HepG2 (cell line): ENCODE data around the gene ITIH1. TPM values are rescaled to one million over a fixed set of nuclear protein-coding genes. Genes with fewer than 3 reads are reported as not detected.

Experiments used
- CAMTA2 ChIP-seq: sonication (generic); formaldehyde crosslinking; IDR thresholded peaks from 2 replicates; pipeline ENCODE4 v1.4.0; 2020; ENCODE audit warnings: mild to moderate bottlenecking, missing genetic modification reagents, borderline replicate concordance
- KDM4B ChIP-seq: sonication (generic); formaldehyde crosslinking; IDR thresholded peaks from 2 replicates; pipeline ENCODE4 v1.4.0; 2020; ENCODE audit warnings: missing genetic modification reagents
- MEIS2 ChIP-seq: sonication (generic); formaldehyde crosslinking; IDR thresholded peaks from 2 replicates; pipeline ENCODE4 v1.9.0; 2021; ENCODE audit warnings: mild to moderate bottlenecking, missing genetic modification reagents
- PHB2 ChIP-seq: fragments of 450-650 bp; IDR thresholded peaks from 2 replicates; pipeline ENCODE4 v1.6.1; 2018; ENCODE audit not compliant: partially characterized antibody
- TMF1 ChIP-seq: sonication (generic); formaldehyde crosslinking; IDR thresholded peaks from 2 replicates; pipeline ENCODE4 v1.8.1; 2022; ENCODE audit warnings: low read depth, missing genetic modification reagents
- ZBTB42 ChIP-seq: sonication (generic); formaldehyde crosslinking; IDR thresholded peaks from 2 replicates; pipeline ENCODE4 v1.5.0; 2020; ENCODE audit warnings: mild to moderate bottlenecking, missing genetic modification reagents
- ZFP36L2 ChIP-seq: sonication (generic); formaldehyde crosslinking; IDR thresholded peaks from 2 replicates; pipeline ENCODE4 v1.4.0; 2020; ENCODE audit warnings: missing genetic modification reagents
- ZKSCAN8 ChIP-seq: IDR thresholded peaks from 2 replicates; pipeline ENCODE4 v1.6.1; 2016; ENCODE audit warnings: borderline replicate concordance, missing genetic modification reagents, missing compliant biosample characterization
- ZNF20 ChIP-seq: sonication (generic); formaldehyde crosslinking; IDR thresholded peaks from 2 replicates; pipeline ENCODE4 v1.4.0; 2020; ENCODE audit warnings: mild to moderate bottlenecking, moderate library complexity, missing genetic modification reagents
- ZNF557 ChIP-seq: sonication (generic); formaldehyde crosslinking; IDR thresholded peaks from 2 replicates; pipeline ENCODE4 v1.4.0; 2020; ENCODE audit warnings: missing genetic modification reagents
- ZNF562 ChIP-seq: sonication (generic); formaldehyde crosslinking; IDR thresholded peaks from 2 replicates; pipeline ENCODE4 v1.8.0; 2022; ENCODE audit warnings: missing genetic modification reagents, borderline replicate concordance
- ZNF713 ChIP-seq: sonication (generic); formaldehyde crosslinking; IDR thresholded peaks from 2 replicates; pipeline ENCODE4 v1.4.0; 2020; ENCODE audit warnings: mild to moderate bottlenecking, missing genetic modification reagents
- ZNF766 ChIP-seq: sonication (generic); formaldehyde crosslinking; IDR thresholded peaks from 2 replicates; pipeline ENCODE4 v1.5.0; 2020; ENCODE audit warnings: missing genetic modification reagents, borderline replicate concordance
- polyA plus RNA-seq, 8 experiments: library from polyadenylated mRNA; depleted of rRNA in 3 of 8; stranded (reverse) in 7 of 8; unstranded in 1 of 8; fragments of >200 nt; fragmentation: Illumina TruSeq in 4 of 8; extraction: Trizol in 4 of 8; gene quantifications; 2 replicates each; pipeline versions ENCODE4 v1.2.1 to v1.2.3, GENCODE V29; 2011 to 2016; ENCODE audit warnings: low read depth in 4 of 8, missing spikeins in 1 of 8, mixed read lengths in 1 of 8; ENCODE audit not compliant: insufficient read depth in 1 of 8
- total RNA-seq, 5 experiments: library from RNA; depleted of rRNA; stranded (reverse); fragments of >200 nt; fragmentation: Illumina TruSeq; extraction: Trizol; gene quantifications; 2 replicates each; pipeline ENCODE4 v1.2.3, GENCODE V29; 2016; ENCODE audit warnings: low read depth in 1 of 5
- TF ChIP-seq, protein P1 (sequence below), 2 experiments: fragments of 450-650 bp in 1 of 2; sonication (generic) in 1 of 2; formaldehyde crosslinking; IDR thresholded peaks; 2 replicates each; pipeline versions ENCODE4 v1.5.0 to v1.8.0; 2020 to 2022; ENCODE audit warnings: mild to moderate bottlenecking in 1 of 2, missing genetic modification reagents in 1 of 2
- TF ChIP-seq, protein P2 (sequence below): sonication (generic); formaldehyde crosslinking; IDR thresholded peaks from 2 replicates; pipeline ENCODE4 v1.4.0; 2020; ENCODE audit warnings: missing genetic modification reagents, borderline replicate concordance
- TF ChIP-seq, protein P3 (sequence below): IDR thresholded peaks from 2 replicates; pipeline ENCODE4 v1.6.1; 2016
- TF ChIP-seq, protein P4 (sequence below): IDR thresholded peaks from 2 replicates; pipeline ENCODE4 v1.4.0; 2020; ENCODE audit warnings: mild to moderate bottlenecking, missing genetic modification reagents

Gene ITIH1
- total and polyA plus RNA-seq, 2 of the 13 experiments (the other 11 are each of a cell fraction or from before 2014, with no cell fraction given): 12.3 to 19.6 TPM

DNA sequence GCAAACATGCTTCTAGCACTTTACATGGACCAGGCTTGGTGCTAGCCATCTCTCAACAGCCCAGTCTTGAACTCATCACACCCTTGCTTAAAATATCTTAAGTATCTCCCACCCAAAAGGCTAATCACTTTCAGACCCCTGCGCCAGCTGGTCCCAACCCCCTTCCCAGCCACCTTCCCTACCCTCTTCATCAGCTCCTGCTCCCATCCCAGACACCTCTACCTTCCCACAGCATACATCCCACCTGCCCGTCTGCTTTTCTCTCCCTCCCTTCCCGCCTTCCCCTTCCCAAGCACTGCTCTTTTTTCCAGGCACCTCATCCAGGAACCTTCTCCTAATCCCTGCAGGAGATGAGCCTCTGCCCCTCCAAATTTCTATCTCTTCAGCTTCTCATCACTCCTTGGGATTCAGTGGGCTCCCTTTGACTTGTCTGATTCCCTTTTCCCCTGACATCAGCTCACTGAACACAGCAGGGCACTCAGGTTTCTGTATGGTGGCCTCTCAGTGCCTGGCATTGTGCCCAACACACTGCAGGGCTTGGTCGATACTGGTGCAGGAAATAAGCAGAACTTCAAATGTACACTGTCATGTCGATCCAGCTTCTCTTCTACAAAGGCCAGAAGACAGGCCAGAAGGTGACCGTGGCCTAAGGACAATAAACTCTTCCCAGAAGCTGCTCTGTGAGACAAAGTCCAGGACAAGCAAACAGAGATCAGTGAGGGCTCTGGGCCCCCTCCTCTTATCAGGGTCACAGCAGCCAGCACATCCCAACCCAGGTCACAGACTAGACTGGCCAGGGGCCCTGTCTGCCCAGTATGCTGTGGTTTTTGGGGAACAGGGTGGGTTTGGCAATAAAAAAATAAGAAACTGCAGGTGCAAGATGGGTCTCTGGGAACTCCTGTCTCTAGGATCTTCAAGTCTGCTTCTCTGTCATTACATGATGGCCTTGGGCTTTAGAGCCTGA is 2.2 kb upstream of the ITIH1 start (continued):
- TF ChIP-seq ZNF766: no peak; the same call in 1 of the 2 replicates
- no peak for TF ChIP-seq ZNF713 (CRISPR knock-in tag)
- peak; percentile 90 for TF ChIP-seq MEIS2 (CRISPR knock-in tag)
- TF ChIP-seq, protein P1, sequence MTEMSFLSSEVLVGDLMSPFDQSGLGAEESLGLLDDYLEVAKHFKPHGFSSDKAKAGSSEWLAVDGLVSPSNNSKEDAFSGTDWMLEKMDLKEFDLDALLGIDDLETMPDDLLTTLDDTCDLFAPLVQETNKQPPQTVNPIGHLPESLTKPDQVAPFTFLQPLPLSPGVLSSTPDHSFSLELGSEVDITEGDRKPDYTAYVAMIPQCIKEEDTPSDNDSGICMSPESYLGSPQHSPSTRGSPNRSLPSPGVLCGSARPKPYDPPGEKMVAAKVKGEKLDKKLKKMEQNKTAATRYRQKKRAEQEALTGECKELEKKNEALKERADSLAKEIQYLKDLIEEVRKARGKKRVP (CRISPR knock-in tag; IDR thresholded peaks at IDR 0.05): peak in 1 of 2 experiments; percentile 59; a peak in 1 of 4 replicates
- TF ChIP-seq, protein P2, sequence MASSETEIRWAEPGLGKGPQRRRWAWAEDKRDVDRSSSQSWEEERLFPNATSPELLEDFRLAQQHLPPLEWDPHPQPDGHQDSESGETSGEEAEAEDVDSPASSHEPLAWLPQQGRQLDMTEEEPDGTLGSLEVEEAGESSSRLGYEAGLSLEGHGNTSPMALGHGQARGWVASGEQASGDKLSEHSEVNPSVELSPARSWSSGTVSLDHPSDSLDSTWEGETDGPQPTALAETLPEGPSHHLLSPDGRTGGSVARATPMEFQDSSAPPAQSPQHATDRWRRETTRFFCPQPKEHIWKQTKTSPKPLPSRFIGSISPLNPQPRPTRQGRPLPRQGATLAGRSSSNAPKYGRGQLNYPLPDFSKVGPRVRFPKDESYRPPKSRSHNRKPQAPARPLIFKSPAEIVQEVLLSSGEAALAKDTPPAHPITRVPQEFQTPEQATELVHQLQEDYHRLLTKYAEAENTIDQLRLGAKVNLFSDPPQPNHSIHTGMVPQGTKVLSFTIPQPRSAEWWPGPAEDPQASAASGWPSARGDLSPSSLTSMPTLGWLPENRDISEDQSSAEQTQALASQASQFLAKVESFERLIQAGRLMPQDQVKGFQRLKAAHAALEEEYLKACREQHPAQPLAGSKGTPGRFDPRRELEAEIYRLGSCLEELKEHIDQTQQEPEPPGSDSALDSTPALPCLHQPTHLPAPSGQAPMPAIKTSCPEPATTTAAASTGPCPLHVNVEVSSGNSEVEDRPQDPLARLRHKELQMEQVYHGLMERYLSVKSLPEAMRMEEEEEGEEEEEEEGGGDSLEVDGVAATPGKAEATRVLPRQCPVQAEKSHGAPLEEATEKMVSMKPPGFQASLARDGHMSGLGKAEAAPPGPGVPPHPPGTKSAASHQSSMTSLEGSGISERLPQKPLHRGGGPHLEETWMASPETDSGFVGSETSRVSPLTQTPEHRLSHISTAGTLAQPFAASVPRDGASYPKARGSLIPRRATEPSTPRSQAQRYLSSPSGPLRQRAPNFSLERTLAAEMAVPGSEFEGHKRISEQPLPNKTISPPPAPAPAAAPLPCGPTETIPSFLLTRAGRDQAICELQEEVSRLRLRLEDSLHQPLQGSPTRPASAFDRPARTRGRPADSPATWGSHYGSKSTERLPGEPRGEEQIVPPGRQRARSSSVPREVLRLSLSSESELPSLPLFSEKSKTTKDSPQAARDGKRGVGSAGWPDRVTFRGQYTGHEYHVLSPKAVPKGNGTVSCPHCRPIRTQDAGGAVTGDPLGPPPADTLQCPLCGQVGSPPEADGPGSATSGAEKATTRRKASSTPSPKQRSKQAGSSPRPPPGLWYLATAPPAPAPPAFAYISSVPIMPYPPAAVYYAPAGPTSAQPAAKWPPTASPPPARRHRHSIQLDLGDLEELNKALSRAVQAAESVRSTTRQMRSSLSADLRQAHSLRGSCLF: no peak
- TF ChIP-seq, protein P3, sequence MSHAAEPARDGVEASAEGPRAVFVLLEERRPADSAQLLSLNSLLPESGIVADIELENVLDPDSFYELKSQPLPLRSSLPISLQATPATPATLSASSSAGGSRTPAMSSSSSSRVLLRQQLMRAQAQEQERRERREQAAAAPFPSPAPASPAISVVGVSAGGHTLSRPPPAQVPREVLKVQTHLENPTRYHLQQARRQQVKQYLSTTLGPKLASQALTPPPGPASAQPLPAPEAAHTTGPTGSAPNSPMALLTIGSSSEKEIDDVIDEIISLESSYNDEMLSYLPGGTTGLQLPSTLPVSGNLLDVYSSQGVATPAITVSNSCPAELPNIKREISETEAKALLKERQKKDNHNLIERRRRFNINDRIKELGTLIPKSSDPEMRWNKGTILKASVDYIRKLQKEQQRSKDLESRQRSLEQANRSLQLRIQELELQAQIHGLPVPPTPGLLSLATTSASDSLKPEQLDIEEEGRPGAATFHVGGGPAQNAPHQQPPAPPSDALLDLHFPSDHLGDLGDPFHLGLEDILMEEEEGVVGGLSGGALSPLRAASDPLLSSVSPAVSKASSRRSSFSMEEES (CRISPR knock-in tag): peak; percentile 66
- TF ChIP-seq ZBTB42 (CRISPR knock-in tag): peak; percentile 11; the same call in 1 of the 2 replicates
- TF ChIP-seq TMF1 (CRISPR knock-in tag): no peak
- no peak for TF ChIP-seq ZFP36L2 (CRISPR knock-in tag)
- no peak for TF ChIP-seq ZNF557 (CRISPR knock-in tag)
- no peak for TF ChIP-seq ZNF20
- no peak for TF ChIP-seq CAMTA2
- TF ChIP-seq ZKSCAN8 (CRISPR knock-in tag): peak; percentile 67; the same call in 1 of the 2 replicates
- no peak for TF ChIP-seq ZNF562
- TF ChIP-seq PHB2: no peak
- TF ChIP-seq, protein P4, sequence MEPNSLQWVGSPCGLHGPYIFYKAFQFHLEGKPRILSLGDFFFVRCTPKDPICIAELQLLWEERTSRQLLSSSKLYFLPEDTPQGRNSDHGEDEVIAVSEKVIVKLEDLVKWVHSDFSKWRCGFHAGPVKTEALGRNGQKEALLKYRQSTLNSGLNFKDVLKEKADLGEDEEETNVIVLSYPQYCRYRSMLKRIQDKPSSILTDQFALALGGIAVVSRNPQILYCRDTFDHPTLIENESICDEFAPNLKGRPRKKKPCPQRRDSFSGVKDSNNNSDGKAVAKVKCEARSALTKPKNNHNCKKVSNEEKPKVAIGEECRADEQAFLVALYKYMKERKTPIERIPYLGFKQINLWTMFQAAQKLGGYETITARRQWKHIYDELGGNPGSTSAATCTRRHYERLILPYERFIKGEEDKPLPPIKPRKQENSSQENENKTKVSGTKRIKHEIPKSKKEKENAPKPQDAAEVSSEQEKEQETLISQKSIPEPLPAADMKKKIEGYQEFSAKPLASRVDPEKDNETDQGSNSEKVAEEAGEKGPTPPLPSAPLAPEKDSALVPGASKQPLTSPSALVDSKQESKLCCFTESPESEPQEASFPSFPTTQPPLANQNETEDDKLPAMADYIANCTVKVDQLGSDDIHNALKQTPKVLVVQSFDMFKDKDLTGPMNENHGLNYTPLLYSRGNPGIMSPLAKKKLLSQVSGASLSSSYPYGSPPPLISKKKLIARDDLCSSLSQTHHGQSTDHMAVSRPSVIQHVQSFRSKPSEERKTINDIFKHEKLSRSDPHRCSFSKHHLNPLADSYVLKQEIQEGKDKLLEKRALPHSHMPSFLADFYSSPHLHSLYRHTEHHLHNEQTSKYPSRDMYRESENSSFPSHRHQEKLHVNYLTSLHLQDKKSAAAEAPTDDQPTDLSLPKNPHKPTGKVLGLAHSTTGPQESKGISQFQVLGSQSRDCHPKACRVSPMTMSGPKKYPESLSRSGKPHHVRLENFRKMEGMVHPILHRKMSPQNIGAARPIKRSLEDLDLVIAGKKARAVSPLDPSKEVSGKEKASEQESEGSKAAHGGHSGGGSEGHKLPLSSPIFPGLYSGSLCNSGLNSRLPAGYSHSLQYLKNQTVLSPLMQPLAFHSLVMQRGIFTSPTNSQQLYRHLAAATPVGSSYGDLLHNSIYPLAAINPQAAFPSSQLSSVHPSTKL (CRISPR knock-in tag): peak; percentile 93
- TF ChIP-seq KDM4B: peak; percentile 23; the same call in 1 of the 2 replicates
